HL-60 (cell line): ENCODE results near the gene GALNT14.

Source experiments
- DNase-seq, 2 experiments: peaks; one replicate each; pipeline ENCODE4 v3.0.0-alpha.2; 2010 to 2020; ENCODE audit warnings: low read depth in 1 of 2, low spot score in 1 of 2
- H3K27ac ChIP-seq: fragments of 250-450 bp; sonication (Bioruptor Pico); replicated peaks from 2 replicates; pipeline ENCODE4 v1.5.1; 2020; ENCODE audit warnings: mild to moderate bottlenecking, moderate library complexity
- H3K27me3 ChIP-seq: fragments of 250-450 bp; sonication (Bioruptor Pico); 2 replicates; pipeline ENCODE4 v1.5.1; 2021; ENCODE audit warnings: mild to moderate bottlenecking, moderate library complexity; ENCODE audit not compliant: insufficient read depth, poor library complexity, severe bottlenecking
- H3K4me3 ChIP-seq: replicated peaks from 2 replicates; pipeline ENCODE4 v1.5.1; 2011; ENCODE audit warnings: mild to moderate bottlenecking, control low read depth, low read length; ENCODE audit not compliant: insufficient read depth
- CTCF ChIP-seq: IDR thresholded peaks from one replicate; pipeline ENCODE4 v1.5.1; 2011; ENCODE audit warnings: low read length, control low read depth, inconsistent platforms; ENCODE audit not compliant: insufficient read depth
- GABPA ChIP-seq: IDR thresholded peaks from 2 replicates; pipeline ENCODE4 v1.6.1; 2012; ENCODE audit warnings: low read depth
- POLR2AphosphoS5 ChIP-seq: IDR thresholded peaks from 2 replicates; pipeline ENCODE4 v1.6.1; 2012; ENCODE audit warnings: low read depth
- SPI1 ChIP-seq: IDR thresholded peaks from 2 replicates; pipeline ENCODE4 v1.6.1; 2012; ENCODE audit warnings: low read depth, mild to moderate bottlenecking, borderline replicate concordance
- TF ChIP-seq, protein P1 (sequence below): IDR thresholded peaks from 2 replicates; pipeline ENCODE4 v1.6.1; 2012; ENCODE audit warnings: low read depth; ENCODE audit not compliant: insufficient replicate concordance

Gene GALNT14

GRCh38 chr2:30923623-30924022 is 214.6 kb downstream of the GALNT14 start:
- Histone ChIP-seq H3K27me3 (no peaks in the 10 kb centered on the region), H3K27ac (no peak overlapping the region), H3K4me3 (no peak overlapping the region)
- TF ChIP-seq SPI1 (no peak), POLR2AphosphoS5 (no peak), GABPA (no peak), CTCF (no peak)
- TF ChIP-seq, protein P1, sequence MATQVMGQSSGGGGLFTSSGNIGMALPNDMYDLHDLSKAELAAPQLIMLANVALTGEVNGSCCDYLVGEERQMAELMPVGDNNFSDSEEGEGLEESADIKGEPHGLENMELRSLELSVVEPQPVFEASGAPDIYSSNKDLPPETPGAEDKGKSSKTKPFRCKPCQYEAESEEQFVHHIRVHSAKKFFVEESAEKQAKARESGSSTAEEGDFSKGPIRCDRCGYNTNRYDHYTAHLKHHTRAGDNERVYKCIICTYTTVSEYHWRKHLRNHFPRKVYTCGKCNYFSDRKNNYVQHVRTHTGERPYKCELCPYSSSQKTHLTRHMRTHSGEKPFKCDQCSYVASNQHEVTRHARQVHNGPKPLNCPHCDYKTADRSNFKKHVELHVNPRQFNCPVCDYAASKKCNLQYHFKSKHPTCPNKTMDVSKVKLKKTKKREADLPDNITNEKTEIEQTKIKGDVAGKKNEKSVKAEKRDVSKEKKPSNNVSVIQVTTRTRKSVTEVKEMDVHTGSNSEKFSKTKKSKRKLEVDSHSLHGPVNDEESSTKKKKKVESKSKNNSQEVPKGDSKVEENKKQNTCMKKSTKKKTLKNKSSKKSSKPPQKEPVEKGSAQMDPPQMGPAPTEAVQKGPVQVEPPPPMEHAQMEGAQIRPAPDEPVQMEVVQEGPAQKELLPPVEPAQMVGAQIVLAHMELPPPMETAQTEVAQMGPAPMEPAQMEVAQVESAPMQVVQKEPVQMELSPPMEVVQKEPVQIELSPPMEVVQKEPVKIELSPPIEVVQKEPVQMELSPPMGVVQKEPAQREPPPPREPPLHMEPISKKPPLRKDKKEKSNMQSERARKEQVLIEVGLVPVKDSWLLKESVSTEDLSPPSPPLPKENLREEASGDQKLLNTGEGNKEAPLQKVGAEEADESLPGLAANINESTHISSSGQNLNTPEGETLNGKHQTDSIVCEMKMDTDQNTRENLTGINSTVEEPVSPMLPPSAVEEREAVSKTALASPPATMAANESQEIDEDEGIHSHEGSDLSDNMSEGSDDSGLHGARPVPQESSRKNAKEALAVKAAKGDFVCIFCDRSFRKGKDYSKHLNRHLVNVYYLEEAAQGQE = no peak
- no peak for DNase-seq

GRCh38 chr2:30920511-30920910 is 217.7 kb downstream of the GALNT14 start:
- TF ChIP-seq GABPA (no peak), POLR2AphosphoS5 (no peak)
- no peak overlapping the region for H3K4me3 ChIP-seq
- no peak for DNase-seq
- H3K27me3 ChIP-seq = no peaks in the 10 kb centered on the region
- H3K27ac ChIP-seq = no peak overlapping the region

- H3K4me3 ChIP-seq = no peak overlapping the region
- peak in 1 of 2 experiments; percentile 39 for DNase-seq
- no peak overlapping the region for H3K27ac ChIP-seq
- H3K27me3 ChIP-seq = no peaks in the 10 kb centered on the region
- no peak for TF ChIP-seq GABPA
- TF ChIP-seq POLR2AphosphoS5 = no peak
- TF ChIP-seq CTCF = no peak
- TF ChIP-seq SPI1 = no peak
- TF ChIP-seq, protein P1 = no peak
Measured at GRCh38 chr2:30915486-30915885, 222.8 kb downstream of the GALNT14 start.

- Histone ChIP-seq H3K27me3 (no peaks in the 10 kb centered on the region), H3K4me3 (no peak overlapping the region), H3K27ac (no peak overlapping the region)
- no peak for DNase-seq
- TF ChIP-seq GABPA (no peak), POLR2AphosphoS5 (no peak)
Measured at GRCh38 chr2:30914456-30914855, 223.8 kb downstream of the GALNT14 start.

GRCh38 chr2:30912056-30912455 is 226.2 kb downstream of the GALNT14 start:
- Histone ChIP-seq H3K27me3 (no peaks in the 10 kb centered on the region), H3K27ac (no peak overlapping the region), H3K4me3 (no peak overlapping the region)
- TF ChIP-seq GABPA = no peak
- TF ChIP-seq SPI1 = no peak
- TF ChIP-seq, protein P1 = no peak
- TF ChIP-seq POLR2AphosphoS5 = no peak
- no peak for TF ChIP-seq CTCF
- DNase-seq = no peak
